ENCODE data around the gene KLF15.
"Not testable (repeated sequence)": the region's sequence is repeated elsewhere in the genome, so short reads cannot be mapped to it uniquely, and the experiment has no call there.

KLF15 gene

DNA sequence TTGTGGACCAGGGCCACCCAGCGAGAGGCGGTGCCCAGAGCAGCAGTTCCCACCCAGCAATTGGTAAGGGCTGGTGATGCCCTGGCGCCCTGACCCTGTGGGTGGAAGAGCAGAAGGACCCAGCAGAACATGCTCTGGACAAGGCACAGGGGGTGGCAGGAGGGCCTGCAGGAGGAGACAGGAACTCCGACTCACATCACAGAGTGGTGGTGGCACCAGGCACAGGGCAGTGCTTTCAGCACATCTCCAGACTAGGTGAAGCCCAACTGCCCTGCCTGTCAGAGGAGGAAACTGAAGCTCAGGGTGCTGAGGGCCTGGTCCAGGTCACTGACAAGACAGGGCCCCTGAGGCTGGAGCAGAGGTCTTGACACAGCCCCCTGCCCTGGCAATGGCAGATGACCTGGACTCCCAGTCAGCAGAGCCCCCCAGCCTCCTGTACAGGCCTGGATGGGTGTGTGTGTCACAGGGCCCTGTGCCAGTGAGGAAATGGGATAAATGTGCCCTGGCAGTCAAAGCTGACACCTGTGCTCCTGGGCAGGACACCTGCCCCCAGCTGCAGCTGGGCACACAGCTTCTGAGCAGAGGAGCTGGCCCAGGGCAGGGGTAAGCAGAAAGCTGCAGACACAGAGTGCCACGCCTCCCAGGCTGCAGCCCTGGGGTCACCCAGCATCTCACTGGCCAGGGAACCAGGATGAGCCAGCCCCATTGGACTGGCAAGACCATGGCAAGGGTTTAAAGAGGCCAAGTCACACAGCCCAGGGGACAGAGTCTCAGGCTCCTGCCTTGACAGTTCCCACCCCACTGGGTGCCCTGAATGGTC, 11.4 kb downstream of the KLF15 start:
- DNase-seq: no peak

DNA sequence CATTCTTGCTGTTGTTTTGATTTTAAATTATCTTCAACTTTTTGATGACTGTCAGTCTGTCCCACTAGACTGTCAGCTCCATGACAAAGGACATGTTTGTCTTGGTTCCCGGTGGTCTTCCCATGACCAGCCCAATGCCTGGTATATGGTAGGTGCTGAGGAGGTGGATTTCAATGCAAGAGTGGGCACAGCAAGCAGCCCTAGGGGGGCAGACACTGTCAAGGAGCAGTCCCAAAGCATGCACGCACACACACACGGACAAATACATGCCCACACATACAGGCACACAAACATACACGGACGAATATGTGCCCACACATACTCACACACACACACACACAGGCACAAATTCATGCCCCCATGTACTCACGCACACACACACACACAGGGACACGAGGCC, 12.0 kb downstream of the KLF15 start:
- DNase-seq: no peak

DNA sequence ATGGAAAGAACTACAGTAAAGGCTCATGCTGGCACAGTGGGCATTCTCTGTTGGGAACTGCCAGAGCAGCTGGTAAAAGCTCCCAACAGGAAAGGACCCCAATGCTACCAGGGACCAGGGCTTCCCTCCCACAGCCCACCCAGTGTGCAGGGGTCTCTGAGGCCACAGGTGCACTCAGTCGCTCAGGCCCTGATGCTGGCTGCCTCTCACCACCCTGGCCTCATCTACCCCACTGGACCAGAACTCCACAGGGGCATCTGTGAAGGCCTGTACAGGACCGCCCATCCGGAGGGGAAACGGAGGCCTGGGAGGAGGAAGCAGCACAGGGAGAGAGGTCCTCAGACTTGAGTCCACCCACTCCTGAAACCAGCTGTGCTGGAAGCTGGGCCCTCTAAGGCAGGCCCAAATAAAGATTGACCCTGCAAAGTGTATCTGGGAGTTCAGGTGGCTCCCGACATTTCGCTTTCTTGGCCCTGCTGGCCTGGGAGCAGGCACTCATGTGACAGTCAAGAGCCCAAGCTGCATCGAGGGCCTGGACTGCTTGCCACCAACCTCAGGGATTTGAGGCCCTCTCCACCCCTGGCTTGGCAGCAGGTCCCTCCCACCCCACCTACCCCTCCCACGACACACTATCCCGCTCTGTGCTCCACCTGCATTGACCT, 12.7 kb downstream of the KLF15 start:
- DNase-seq: no peak

DNA sequence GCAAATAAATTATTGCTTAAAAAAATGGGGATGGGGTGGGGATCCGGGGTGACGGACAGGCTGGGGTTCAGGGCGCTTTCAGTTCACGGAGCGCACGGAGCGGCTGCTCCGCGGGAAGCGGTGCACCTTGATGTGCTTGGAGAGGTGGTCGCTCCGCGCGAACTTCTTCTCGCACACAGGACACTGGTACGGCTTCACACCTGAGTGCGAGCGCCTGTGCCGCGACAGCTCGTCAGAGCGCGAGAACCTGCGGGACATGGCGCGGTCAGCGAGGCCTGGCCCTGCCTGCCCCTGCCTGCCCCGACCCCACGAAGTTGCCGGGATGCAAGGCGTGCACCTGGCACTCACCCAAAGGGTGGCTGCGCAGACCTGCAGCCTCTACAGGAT, 13.6 kb downstream of the KLF15 start:
- no peak for DNase-seq

DNA sequence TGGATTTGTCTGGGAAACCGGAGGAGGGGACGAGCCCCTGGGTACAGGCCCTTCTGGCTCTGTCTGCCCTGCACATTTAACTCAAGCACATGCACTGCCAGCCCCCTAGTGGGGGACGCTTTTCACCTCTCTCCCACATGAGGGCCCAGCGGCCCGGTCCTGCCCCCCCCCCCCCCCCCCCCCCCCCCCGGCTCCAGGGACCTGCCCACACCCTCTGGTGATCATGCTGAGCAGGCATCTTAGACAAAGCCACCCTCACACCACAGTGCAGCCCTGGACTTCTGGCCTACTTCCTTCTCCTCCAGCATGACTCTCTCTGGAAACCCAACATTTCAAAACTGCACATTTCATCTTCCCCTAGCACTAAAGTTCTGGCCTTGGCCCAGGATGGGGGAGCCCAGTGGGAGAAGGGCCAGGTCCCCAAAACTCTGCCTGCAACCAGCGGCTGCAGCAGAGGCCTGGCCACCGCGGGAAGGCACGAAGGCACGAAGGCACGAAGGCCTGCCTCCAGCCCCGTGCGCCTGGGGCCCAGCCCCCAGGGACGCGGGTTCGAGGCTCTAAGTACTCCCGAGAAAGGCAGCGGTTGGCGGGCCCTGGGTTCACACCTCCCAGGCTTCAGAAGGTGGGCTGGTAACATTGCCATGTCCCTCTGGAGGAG, 14.1 kb downstream of the KLF15 start:
- DNase-seq: peak; percentile 17

DNA sequence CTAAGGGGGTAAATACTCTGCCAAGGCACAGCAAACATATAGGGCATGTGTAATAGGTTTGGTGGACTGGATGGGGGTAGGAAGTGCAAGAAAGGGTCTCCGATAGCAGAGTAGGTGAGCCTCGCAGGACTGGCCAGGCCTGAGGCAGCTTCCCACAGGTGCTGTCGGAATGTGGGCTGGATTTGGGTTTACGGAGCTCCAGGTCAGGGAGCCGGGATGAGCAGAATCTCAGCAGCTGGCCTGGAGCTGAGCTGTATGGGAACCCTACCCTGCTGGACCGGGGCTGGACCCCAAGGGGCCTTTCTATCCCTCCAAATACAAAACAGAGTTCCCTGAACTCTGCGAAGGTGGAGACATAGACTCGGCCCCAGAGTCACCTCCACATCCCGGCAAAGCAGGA, 15.0 kb downstream of the KLF15 start:
- no peak for DNase-seq

DNA sequence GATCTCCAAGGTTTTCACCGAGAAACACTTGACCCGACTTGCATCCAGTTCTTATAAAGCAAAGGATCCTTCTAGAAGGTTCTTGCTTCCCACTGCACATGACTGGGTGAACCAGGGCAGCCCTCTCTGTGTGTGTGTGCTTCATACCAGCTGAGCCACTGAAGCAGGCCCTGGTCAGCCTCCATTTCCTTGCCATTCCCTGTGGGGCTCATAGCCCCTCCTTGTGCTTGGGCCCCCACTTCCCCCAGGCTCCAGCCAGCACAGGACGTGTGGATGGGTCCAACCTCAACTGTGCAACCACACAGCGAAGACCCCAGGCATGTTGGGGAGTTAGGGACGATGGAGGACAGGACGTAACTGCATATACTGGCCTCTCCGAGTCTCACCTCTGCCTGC, 15.5 kb downstream of the KLF15 start:
- DNase-seq: no peak

DNA sequence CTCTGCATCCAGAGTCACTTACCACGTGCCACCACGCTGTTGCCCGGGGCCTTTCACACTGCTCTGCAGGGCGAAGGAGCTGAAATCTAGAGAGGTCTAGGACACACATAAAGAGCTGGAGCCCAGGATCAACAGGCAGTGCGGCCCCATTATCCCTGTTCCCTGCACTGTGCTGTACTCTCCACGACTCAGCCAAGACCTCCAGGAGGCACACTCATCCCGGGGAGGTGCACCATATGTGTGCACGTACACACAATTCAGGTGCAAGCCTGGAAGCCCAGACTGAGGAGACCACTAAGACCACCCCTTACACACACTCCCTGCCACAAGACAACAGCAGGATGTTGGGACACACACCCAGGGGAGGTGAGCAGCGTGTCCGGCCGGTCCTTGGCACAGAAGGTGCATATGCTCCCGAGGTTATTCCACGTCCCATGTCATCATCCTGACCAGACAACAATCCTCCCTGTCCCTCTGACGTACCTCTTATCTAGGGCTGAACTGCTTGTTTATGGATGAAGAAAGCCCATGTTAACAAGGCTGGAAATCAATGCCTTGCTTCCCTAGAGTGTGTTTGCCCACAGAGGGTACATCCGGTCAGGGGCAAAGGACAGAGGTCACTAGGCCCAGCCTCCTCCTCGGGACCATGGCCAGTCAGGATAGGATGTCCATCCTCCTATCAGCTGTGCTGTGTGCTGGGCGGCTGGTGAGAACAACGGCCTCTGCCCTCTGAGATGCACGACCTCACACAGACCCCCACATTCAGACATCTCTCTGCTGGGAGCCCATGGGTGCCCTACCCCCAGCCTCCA, 16.1 kb downstream of the KLF15 start:
- no peak for DNase-seq

DNA sequence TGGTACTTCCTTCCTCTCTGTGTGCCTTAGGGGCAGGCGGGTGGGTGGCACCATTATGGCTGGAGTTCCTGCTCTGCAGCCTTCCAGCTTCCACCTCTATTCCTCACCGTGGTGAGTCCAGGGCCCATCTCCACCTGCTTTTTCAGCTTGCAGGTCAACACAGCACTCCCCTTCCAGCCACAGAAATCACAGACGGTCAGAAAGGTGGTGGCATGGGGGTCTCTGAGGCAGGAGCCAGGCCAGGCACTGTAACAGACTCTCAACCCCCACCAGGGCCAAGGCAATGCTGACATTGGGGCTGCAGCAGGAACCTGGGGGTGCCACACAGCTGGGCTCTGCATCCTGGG, 16.6 kb downstream of the KLF15 start:
- no peak for DNase-seq

DNA sequence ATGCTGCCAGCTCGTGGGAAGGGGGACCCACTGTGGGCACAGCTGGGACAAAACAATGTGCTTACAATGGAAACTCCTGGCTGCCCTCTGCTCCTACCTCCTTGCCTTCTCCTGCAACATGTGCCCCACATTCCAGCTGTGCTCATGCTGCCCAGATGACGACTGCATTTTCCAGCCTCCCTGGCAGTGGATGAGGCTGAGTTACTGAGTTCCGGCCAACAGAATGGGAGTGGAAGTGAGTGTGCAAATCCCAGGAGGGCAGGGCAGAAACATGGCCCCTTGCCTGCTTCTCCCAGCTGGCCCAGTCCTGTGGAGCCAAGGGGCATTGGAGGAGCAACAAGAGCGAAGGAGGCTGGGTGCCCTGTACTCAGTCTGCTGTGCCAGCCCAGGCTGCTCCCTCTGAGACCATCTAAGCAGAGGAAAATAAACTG, 17.1 kb downstream of the KLF15 start:
- no peak for DNase-seq

DNA sequence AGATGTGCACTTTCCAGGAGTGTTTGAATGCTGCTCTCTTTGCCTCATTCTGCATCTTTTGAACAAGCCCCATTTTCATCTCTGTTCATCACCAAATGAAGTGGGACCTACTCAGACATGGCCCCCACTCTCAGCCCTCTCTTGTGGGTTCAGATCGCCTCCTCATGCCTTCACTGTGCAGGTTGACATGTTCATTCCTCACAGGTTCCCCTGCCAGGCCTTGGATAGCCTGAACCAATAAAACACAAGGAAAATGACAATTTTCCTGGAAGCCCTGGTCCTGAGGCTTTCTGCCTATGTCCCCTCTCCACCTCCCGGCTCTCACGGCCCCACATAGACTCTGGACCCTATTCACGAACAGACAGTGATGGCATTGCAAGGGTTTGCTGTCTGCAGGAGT, 17.7 kb downstream of the KLF15 start:
- no peak for DNase-seq

DNA sequence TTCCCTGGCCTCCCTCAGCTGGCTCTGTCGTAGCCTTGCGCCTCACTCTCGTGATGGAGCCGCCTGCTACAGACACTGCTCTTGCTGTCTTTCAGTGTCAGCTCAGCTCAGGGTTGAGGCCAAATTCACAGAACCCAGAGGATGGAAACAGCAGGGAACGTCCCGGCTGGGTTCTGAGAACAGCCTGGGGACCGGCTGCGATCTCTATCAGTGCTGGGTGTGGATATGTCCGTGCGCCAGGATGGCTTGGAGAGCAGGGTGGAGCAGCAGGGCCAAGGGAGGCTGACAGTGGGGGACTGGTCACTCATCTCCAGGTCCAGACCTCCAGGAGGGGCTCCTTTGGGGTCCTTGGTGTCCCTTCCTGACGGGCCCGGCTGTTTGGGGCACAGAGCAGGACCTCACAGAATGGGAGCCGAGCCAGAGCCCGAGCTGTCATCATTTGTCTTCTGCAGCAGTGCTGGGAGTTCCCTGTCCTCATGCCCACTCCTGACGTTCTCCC, 18.4 kb downstream of the KLF15 start:
- no peak for DNase-seq

DNA sequence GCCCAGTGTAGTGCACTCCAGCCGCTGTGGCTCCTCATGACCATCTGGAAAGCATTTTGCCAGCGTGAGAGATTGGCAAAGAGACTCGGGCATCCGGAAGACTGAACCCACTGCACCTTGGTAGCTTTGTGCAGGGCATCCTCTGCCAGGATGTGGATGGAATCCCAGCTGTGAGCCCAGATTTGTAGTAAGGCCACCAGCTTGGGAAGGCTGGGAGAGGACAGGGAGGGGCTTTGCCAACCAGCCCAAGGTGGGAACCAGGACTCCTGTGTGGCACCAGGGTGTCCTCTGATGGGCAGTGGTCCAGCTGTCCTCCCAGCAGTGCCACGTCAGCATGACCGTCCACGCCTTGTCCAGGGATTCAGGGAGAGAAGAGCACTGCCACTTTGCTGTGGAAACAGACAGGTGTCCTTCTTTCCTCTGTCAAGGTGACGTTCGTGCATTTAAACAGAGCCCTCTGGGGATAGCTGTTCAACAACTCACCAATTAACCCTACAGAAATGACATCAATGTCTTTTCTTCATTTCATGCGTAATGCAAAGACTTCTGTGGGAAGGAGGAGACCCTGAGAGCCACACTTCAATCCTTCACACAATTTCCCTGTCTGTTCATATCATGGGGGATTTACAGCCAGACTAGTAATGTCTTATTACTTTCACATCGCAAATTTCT, 19.1 kb downstream of the KLF15 start:
- no peak for DNase-seq

DNA sequence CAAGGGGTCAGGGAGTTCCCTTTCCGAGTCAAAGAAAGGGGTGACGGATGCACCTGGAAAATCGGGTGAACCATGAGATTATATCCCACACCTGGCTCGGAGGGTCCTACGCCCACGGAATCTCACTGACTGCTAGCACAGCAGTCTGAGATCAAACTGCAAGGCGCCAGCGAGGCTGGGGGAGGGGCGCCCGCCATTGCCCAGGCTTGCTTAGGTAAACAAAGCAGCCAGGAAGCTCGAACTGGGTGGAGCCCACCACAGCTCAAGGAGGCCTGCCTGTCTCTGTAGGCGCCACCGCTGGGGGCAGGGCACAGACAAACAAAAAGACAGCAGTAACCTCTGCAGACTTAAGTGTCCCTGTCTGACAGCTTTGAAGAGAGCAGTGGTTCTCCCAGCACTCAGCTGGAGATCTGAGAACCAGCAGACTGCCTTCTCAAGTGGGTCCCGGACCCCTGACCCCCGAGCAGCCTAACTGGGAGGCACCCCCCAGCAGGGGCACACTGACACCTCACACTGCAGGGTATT, 25.3 kb downstream of the KLF15 start:
- not testable (repeated sequence) for DNase-seq

DNA sequence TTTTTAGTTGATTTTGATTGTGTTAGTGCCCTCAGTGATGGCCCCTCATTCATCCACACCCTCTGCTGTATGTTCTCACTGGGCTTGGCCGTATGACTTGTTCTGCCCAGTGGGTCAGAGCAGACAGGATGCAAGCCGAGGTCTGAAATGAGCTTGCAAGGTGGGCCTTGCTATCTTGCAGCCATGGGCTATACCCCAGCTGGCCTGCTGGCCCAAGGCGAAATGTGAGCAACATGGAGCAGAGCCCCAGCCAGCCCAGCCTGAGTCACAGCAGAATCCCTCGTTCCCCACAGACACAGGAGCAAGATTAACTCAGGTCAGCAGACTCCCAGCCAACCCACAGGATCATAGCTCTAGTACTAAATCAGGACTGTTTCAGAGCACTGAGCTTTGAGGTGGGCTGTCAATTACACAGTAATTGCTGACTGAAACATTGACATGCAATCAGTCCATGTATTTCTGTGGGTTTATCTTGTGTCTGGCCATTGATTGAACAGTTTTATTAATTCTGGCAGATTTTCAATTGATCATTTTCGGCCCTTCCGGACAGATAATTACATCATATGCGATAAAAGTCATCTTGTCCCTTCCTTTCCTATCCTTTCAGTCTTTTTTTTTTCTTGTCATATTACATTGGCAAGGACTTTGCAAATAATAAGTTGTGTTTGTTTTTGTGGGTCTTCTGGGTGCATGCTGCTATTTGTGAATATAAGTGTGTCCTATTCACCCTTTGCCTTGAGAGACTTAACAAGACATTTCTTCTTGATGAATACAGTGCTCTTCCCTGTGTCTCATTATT, 27.1 kb downstream of the KLF15 start:
- DNase-seq: no peak

DNA sequence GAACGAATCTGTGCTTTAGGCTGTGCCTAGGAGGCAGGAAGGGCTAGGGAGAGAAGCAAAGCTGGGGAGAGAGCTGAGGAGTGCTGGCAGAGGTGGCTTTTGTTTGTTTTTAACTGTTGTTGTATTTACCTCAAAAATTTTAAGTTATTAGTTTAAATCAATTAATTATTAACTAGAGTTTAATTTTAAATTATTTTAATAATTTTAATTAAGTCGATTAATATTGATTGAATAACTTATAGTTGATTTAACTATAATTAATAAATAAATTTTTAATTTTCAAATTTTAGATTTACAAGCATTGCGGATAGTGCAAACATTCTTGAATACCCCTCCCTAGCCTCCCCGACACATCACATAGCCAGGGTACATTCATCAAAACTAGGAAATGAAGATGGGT, 30.6 kb downstream of the KLF15 start:
- DNase-seq: no peak

DNA sequence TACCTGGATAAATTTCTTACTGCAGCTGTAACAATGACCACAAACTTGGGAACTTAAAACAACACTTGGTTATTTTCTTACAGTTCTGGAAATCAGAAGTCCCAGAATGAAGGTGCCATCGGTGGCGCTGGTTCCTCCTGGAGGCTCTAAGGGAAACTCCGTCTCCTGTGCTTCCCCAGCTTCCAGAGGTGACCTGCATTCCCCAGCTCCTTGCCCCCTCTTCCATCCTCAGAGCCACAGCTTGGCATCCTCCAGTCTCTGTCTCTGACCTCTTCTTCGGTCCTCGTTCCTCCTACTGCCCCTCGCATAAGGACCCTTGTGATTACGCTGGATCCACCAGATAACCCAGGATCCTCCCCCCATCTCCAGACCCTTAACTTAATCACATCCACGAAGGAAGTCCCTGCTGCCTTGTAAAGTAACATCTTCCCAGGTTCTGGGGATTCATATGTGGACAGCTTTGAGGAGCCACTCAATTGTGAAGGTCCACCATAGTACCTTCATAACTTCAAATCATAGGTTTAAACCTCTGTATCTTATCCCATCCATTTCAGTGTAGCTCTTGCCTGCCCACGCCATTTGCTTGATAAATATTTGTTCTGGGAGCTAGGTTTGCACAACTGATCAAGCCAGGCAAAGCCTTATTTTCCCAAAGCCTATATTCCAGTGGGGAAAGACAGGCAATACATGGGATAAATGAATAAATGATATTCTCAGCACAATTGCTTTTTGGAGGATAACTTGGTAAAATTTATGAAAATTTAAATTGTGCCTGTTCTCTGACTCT, 34.8 kb downstream of the KLF15 start:
- DNase-seq: no peak

DNA sequence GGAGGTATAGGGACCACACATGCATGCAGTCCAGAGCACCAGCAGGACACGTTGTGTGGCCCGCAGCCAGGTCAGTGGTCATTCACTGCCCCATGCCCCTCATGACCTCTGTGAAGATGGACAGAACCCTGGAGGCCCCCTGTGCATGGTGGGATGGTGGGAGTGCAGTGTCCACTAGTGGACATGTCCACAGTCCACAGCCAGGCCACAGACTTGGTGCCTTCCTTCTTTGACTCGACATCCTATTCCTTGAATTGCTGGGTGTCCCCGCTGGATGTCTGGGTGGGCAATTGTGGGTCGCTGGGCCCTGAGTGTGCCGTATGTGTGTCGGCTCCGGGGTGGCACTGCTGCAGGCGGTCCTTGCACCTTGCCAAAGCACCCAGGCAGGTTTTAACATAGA, 35.7 kb downstream of the KLF15 start:
- DNase-seq: no peak

DNA sequence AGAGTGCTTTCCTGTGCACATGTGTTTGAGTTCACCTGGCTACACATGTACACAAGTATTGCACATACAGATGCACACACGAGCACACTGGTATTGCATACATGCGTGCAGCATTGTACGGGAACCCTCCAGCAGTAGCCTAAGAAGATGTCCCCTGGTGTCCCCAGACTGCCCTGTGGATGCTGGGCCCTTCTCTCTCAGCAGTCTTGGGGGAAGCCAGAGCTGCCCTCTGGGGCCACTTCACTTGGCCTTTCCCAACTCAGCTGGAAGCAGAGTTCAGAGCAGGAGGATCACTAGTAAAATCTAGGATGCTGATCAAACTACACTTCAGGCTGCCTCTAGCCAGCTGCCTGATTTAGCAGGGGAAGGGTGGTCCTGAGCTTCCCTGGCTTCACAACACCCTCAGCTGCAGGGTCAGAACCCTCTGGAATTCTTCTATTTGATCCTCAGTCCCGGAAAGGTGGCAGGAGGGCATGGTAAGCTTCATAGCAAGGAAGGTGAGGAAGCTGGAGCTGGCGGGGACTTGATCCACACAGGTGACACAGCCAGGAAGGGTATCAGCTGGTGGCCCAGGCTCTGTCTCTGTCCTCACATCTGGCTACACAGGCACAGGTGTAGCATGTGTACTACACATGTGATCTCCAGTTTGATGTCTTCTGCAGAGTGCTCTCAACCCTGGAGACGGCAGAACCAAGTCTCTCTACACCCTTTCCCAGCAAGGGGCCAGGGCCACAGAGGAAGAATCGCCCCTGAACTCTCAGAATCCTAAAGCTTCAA, 36.5 kb downstream of the KLF15 start:
- DNase-seq: no peak

Data from hematopoietic multipotent progenitor cell treated with erythropoietin and hydrocortisone succinate and interleukin-3 and kit ligand, for 8 days (in vitro differentiated cells).